Loucy (cell line): ENCODE data around the gene IRAK3.
A peak's percentile ranks its signal among the peaks of the same experiment; 100 is the strongest.

Experiments used
- H2AFZ ChIP-seq: fragments of 200-600 bp; sonication (generic); 2 replicates; pipeline ENCODE4 v1.6.0; 2016; ENCODE audit warnings: antibody characterized with exemption, mild to moderate bottlenecking, low read length, moderate library complexity
- H3F3A ChIP-seq: fragments of 200-600 bp; 2 replicates; pipeline ENCODE4 v1.6.0; 2016; ENCODE audit warnings: antibody characterized with exemption, low read depth, mild to moderate bottlenecking
- H3K27me3 ChIP-seq: fragments of 200-600 bp; sonication (generic); 2 replicates; pipeline ENCODE4 v1.6.1; 2014; ENCODE audit warnings: low read length, mild to moderate bottlenecking; ENCODE audit not compliant: insufficient read depth, poor library complexity, severe bottlenecking
- H3K36me3 ChIP-seq: fragments of 200-600 bp; sonication (generic); 2 replicates; pipeline ENCODE4 v1.6.1; 2016; ENCODE audit warnings: low read length; ENCODE audit not compliant: insufficient read depth
- H3K4me1 ChIP-seq: fragments of 200-600 bp; sonication (generic); 2 replicates; pipeline ENCODE4 v1.5.1; 2014; ENCODE audit warnings: low read length, mild to moderate bottlenecking; ENCODE audit not compliant: insufficient read depth, poor library complexity, severe bottlenecking
- H3K4me2 ChIP-seq: fragments of 200-600 bp; sonication (generic); 2 replicates; pipeline ENCODE4 v1.6.0; 2014; ENCODE audit warnings: antibody characterized with exemption, low read length, low read depth, mild to moderate bottlenecking; ENCODE audit not compliant: poor library complexity, severe bottlenecking
- H3K4me3 ChIP-seq: fragments of 200-600 bp; sonication (generic); 2 replicates; pipeline ENCODE4 v1.5.1; 2014; ENCODE audit warnings: low read length, mild to moderate bottlenecking, mixed read lengths; ENCODE audit not compliant: poor library complexity, severe bottlenecking
- H3K79me2 ChIP-seq: fragments of 200-600 bp; sonication (generic); 2 replicates; pipeline ENCODE4 v1.6.1; 2014; ENCODE audit warnings: low read length; ENCODE audit not compliant: insufficient read depth
- H3K9ac ChIP-seq: fragments of 200-600 bp; sonication (generic); 2 replicates; pipeline ENCODE4 v1.6.0; 2014; ENCODE audit warnings: mild to moderate bottlenecking, low read depth, low read length, moderate library complexity; ENCODE audit not compliant: poor library complexity, severe bottlenecking
- H3K9me2 ChIP-seq: fragments of 200-600 bp; sonication (generic); replicated peaks from 2 replicates; pipeline ENCODE4 v1.6.1; 2016; ENCODE audit warnings: low read depth, low read length, mixed read lengths
- H3K9me3 ChIP-seq: fragments of 200-600 bp; sonication (generic); 2 replicates; pipeline ENCODE4 v1.6.1; 2014; ENCODE audit warnings: mild to moderate bottlenecking, antibody characterized with exemption, low read length, low read depth; ENCODE audit not compliant: insufficient read depth
- H4K20me1 ChIP-seq: fragments of 200-600 bp; sonication (generic); 2 replicates; pipeline ENCODE4 v1.6.0; 2014; ENCODE audit warnings: antibody characterized with exemption, low read length, mild to moderate bottlenecking; ENCODE audit not compliant: insufficient read depth, poor library complexity, severe bottlenecking
- CTCF ChIP-seq: fragments of 200-600 bp; sonication (generic); conservative IDR thresholded peaks from 2 replicates; pipeline ENCODE4 v1.5.1; 2014; ENCODE audit warnings: mild to moderate bottlenecking, antibody characterized with exemption, low read length
- EZH2phosphoT487 ChIP-seq: fragments of 200-600 bp; IDR thresholded peaks from 2 replicates; pipeline ENCODE4 v1.6.1; 2018; ENCODE audit warnings: antibody characterized with exemption, mild to moderate bottlenecking, moderate library complexity, borderline replicate concordance

The IRAK3 gene

DNA sequence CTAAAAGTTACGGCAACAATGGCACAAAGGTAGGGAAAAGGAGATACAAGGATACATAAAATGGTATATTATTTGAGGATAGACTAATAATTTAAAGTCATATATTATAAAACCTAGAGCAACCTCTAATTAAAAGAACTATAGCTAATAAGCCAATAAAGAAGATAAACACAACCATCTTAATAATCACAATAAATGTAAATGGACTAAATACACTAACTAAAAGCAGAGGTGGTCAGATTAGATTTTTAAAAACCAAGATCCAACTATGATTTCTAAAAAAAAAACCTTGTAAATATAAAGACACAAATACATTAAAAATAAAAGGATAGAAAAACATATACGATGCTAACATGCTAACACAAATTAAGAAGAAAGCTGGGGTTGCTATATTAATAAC, 47.7 kb upstream of the IRAK3 start:
- H3K4me1 ChIP-seq, result peaks cover 26% of the 10 kb centered on the region
- peaks cover 6% of the 10 kb centered on the region for H3K27me3 ChIP-seq
- TF ChIP-seq EZH2phosphoT487 (no peak), CTCF (no peak)
- H3K9me3 ChIP-seq, result peaks cover 16% of the 10 kb centered on the region
- no peak overlapping the region for H3K4me2 ChIP-seq
- no peaks in the 10 kb centered on the region for H3K9me2 ChIP-seq
- no peak overlapping the region for H3K4me3 ChIP-seq
- H3F3A ChIP-seq, result no peaks in the 10 kb centered on the region
- H3K36me3 ChIP-seq, result peaks cover 66% of the 10 kb centered on the region
- H4K20me1 ChIP-seq, result no peaks in the 10 kb centered on the region
- H3K9ac ChIP-seq, result no peak overlapping the region
- peaks cover 6% of the 10 kb centered on the region; the same call in 1 of the 2 replicates for H3K79me2 ChIP-seq
- no peak overlapping the region for H2AFZ ChIP-seq

DNA sequence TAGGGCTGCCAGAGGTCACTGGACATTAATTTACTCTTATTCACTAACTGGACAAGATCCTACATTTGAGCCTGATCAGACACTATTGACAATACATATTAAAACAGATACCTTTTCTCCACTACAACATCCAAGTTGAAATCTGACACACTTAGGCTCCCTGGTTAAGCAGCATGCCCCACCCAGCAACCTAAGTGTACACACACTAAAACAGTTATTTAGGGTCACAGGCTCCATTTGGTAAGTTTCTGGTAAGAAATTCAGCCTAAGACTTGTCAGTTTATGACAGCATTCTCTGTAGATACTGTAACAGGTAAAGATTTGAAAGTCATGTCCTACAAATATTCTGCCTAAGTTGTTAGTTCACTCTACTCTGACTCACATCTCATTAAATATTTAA, 46.2 kb upstream of the IRAK3 start:
- H3K27me3 ChIP-seq, result peaks cover 6% of the 10 kb centered on the region
- H3F3A ChIP-seq, result no peaks in the 10 kb centered on the region
- TF ChIP-seq EZH2phosphoT487, result no peak
- TF ChIP-seq CTCF, result no peak
- peaks cover 51% of the 10 kb centered on the region for H3K36me3 ChIP-seq
- H3K9me3 ChIP-seq, result peaks cover 16% of the 10 kb centered on the region
- no peak overlapping the region for H2AFZ ChIP-seq
- no peak overlapping the region for H3K9ac ChIP-seq
- no peaks in the 10 kb centered on the region for H3K9me2 ChIP-seq
- no peak overlapping the region for H3K4me2 ChIP-seq
- H3K79me2 ChIP-seq, result peaks cover 6% of the 10 kb centered on the region; the same call in 1 of the 2 replicates
- H3K4me3 ChIP-seq, result no peak overlapping the region
- no peaks in the 10 kb centered on the region for H4K20me1 ChIP-seq
- peaks cover 26% of the 10 kb centered on the region for H3K4me1 ChIP-seq

GRCh38 chr12:66143868-66144267, 45.1 kb upstream of the IRAK3 start:
- H3K27me3 ChIP-seq, result peaks cover 6% of the 10 kb centered on the region
- peak overlapping the region; percentile 66 for H3K4me2 ChIP-seq
- TF ChIP-seq EZH2phosphoT487 (no peak), CTCF (no peak)
- H3K36me3 ChIP-seq, result peaks cover 47% of the 10 kb centered on the region
- no peaks in the 10 kb centered on the region for H3F3A ChIP-seq
- peak overlapping the region; percentile 62 for H3K9ac ChIP-seq
- H3K4me1 ChIP-seq, result peaks cover 26% of the 10 kb centered on the region
- H2AFZ ChIP-seq, result no peak overlapping the region
- H4K20me1 ChIP-seq, result no peaks in the 10 kb centered on the region
- no peak overlapping the region for H3K4me3 ChIP-seq
- peaks cover 6% of the 10 kb centered on the region; the same call in 1 of the 2 replicates for H3K79me2 ChIP-seq
- H3K9me2 ChIP-seq, result no peaks in the 10 kb centered on the region
- peaks cover 16% of the 10 kb centered on the region for H3K9me3 ChIP-seq
